RWPE2 (cell line): ENCODE measurements around the gene ANP32E.
A peak's percentile ranks its signal among the peaks of the same experiment; 100 is the strongest.
"Not testable (repeated sequence)": the region's sequence is repeated elsewhere in the genome, so short reads cannot be mapped to it uniquely, and the experiment has no call there.

ENCODE experiments used
- ATAC-seq: fragments of 200-7000 bp; cut with Tn5 transposase; 3 replicates; pipeline ENCODE4 v1.9.1; 2021; ENCODE audit warnings: low read depth
- DNase-seq: peaks from one replicate; pipeline ENCODE4 v3.0.0-alpha.2; 2020; ENCODE audit warnings: low spot score
- H3K27ac ChIP-seq: fragments of 450-650 bp; 2 replicates; pipeline ENCODE4 v1.5.1; 2017; ENCODE audit warnings: mild to moderate bottlenecking; ENCODE audit not compliant: poor library complexity, severe bottlenecking
- H3K27me3 ChIP-seq: fragments of 250-450 bp; sonication (Bioruptor Pico); 2 replicates; pipeline ENCODE4 v1.5.1; 2021; ENCODE audit warnings: mild to moderate bottlenecking, moderate library complexity; ENCODE audit not compliant: insufficient read depth, poor library complexity, severe bottlenecking
- H3K36me3 ChIP-seq: fragments of 250-450 bp; sonication (Bioruptor Pico); 2 replicates; pipeline ENCODE4 v1.5.1; 2020; ENCODE audit warnings: low read depth, mild to moderate bottlenecking, moderate library complexity
- H3K4me1 ChIP-seq: fragments of 250-450 bp; sonication (Bioruptor Pico); 2 replicates; pipeline ENCODE4 v1.5.1; 2021; ENCODE audit warnings: mild to moderate bottlenecking, moderate library complexity; ENCODE audit not compliant: insufficient read depth, poor library complexity, severe bottlenecking
- H3K4me3 ChIP-seq: fragments of 250-450 bp; sonication (Bioruptor Pico); 2 replicates; pipeline ENCODE4 v1.5.1; 2021; ENCODE audit warnings: mild to moderate bottlenecking, moderate library complexity; ENCODE audit not compliant: severe bottlenecking
- H3K9me3 ChIP-seq: fragments of 250-450 bp; sonication (Bioruptor Pico); 2 replicates; pipeline ENCODE4 v1.5.1; 2021; ENCODE audit warnings: mild to moderate bottlenecking, moderate library complexity; ENCODE audit not compliant: severe bottlenecking
- TF ChIP-seq, protein P1 (sequence below): fragments of 450-650 bp; IDR thresholded peaks from one replicate; pipeline ENCODE4 v1.5.1; 2017; ENCODE audit warnings: mild to moderate bottlenecking, moderate library complexity; ENCODE audit not compliant: poor library complexity, severe bottlenecking

Gene ANP32E

DNA sequence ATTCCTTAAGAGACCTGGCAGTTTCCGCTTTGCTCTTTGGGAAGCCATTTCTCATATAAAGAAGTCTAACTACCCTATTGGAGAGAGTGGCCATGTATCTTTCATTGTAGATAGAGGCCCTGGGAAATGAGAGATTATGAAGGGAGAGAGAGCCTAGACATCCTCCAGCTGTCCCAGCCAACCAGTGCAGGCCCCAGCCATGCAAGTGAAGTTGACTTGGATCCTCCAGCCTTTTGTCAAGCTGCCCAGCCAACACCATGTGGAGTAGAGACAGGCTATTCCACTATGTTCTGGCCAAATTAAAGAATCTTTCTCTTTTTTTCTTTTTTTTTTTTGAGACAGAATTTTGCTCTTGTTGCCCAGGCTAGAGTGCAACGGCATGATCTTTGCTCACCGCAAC is 7.1 kb upstream of the ANP32E start:
- DNase-seq (no peak), ATAC-seq (no peak)
- no peak overlapping the region for H3K27ac ChIP-seq
- no peaks in the 10 kb centered on the region for H3K4me1 ChIP-seq
- no peaks in the 10 kb centered on the region for H3K27me3 ChIP-seq
- H3K36me3 ChIP-seq = no peaks in the 10 kb centered on the region
- no peak overlapping the region for H3K4me3 ChIP-seq
- TF ChIP-seq, protein P1, sequence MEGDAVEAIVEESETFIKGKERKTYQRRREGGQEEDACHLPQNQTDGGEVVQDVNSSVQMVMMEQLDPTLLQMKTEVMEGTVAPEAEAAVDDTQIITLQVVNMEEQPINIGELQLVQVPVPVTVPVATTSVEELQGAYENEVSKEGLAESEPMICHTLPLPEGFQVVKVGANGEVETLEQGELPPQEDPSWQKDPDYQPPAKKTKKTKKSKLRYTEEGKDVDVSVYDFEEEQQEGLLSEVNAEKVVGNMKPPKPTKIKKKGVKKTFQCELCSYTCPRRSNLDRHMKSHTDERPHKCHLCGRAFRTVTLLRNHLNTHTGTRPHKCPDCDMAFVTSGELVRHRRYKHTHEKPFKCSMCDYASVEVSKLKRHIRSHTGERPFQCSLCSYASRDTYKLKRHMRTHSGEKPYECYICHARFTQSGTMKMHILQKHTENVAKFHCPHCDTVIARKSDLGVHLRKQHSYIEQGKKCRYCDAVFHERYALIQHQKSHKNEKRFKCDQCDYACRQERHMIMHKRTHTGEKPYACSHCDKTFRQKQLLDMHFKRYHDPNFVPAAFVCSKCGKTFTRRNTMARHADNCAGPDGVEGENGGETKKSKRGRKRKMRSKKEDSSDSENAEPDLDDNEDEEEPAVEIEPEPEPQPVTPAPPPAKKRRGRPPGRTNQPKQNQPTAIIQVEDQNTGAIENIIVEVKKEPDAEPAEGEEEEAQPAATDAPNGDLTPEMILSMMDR = no peak
- no peaks in the 10 kb centered on the region for H3K9me3 ChIP-seq

DNA sequence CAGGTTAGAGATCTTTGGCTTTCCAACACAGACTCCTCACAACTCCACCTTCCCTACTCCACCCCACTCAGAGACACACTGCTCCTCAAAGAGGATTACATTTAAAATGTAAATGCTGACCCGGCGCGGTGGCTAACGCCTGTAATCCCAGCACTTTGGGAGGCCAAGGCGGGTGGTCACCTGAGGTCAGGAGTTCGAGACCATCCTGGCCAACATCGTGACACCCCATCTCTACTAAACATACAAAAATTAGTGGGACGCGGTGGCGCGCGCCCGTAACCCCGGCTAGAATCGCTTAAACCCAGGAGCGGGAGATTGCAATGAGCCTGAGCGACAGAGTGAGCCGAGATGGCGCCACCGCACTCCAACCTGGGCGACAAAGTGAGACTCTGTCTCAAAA is 1.8 kb upstream of the ANP32E start:
- H3K4me3 ChIP-seq = no peak overlapping the region
- TF ChIP-seq, protein P1 = no peak
- no peaks in the 10 kb centered on the region for H3K9me3 ChIP-seq
- peaks cover 6% of the 10 kb centered on the region for H3K4me1 ChIP-seq
- H3K36me3 ChIP-seq = no peaks in the 10 kb centered on the region
- H3K27me3 ChIP-seq = no peaks in the 10 kb centered on the region
- DNase-seq (no peak), ATAC-seq (no peak)
- H3K27ac ChIP-seq = no peak overlapping the region

DNA sequence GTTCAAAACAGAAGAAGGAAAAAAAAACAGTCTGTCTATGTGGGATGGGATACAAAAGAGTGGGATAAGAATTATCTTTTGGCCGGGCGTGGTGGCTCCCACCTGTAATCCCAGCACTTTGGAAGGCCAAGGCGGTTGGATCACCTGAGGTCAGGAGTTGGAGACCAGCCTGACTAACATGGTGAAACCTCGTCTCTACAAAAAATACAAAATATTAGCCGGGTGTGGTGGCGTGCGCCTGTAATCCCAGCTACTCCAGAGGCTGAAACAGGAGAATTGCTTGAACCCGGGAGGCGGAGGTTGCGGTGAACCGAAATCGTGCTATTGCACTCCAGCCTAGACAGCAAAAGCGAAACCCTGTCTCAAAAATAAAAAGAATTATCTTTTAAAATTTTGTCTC is 1.3 kb upstream of the ANP32E start:
- H3K4me1 ChIP-seq, H3K36me3 ChIP-seq, H3K9me3 ChIP-seq, ATAC-seq, DNase-seq, H3K27me3 ChIP-seq, H3K4me3 ChIP-seq: not testable (repeated sequence)
- H3K27ac ChIP-seq = peak overlapping the region; percentile 79

DNA sequence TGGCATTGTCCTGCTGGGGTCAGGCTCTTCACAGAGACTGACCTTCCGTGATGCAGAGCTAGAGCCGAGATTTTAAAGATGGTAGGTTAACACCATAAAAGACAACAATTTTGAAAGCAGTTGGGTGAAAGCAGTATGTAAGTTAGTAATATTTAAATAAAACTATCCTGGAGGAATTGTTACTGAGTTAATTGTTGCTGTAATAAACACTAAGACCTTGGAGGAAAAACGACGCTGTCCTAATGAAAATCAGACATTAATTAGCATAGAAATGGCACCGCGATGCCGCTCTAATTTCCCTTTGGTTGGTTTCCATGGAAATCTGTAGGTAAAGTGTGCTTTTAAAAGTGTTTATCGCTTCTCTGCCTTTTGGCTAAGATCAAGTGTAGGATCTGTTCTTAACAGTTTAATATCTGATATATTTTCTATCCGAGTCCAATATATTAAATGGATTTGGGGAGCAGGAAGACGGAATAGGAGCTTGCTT is 745 bp upstream of the ANP32E start:
- Histone ChIP-seq H3K4me3 (peak overlapping the region; percentile 67), H3K36me3 (peaks cover 2% of the 10 kb centered on the region)
- TF ChIP-seq, protein P1 = peak; percentile 43

DNA sequence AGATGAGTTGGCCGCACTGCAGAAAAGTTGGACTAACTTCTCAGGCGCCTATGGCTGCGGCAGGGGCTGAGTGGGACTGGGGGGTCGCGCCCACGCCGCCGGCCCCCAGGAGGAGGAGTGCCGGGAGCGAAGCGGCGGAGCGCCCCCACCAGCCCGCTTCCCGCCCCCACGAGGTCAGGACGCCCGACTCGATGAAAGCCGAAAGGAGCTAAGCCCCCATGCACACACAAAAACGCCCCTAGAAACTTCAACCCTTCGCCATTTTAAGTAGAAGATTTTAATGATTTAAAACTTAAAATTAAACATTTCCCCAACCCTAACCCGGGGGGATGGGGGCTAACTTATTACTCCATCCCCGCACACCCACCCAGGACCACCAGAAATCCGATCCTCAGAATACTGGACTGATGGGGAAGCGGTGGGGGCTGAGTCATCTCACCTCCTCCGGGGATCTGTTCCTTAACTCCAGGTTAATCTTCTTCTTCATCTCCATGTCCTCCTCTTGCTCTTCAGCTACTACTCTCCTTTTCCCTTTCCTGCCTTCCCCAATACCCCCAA is 539 bp downstream of the ANP32E start:
- peak overlapping the region; percentile 79 for H3K27ac ChIP-seq
- peaks cover 6% of the 10 kb centered on the region for H3K4me1 ChIP-seq
- peak overlapping the region; percentile 67 for H3K4me3 ChIP-seq
- no peak for DNase-seq
- no peak for ATAC-seq
- no peaks in the 10 kb centered on the region for H3K9me3 ChIP-seq
- TF ChIP-seq, protein P1 = peak; percentile 8
- no peaks in the 10 kb centered on the region for H3K27me3 ChIP-seq
- peaks cover 13% of the 10 kb centered on the region for H3K36me3 ChIP-seq

More for the DNA sequence above, 745 bp upstream of the ANP32E start:
- H3K9me3 ChIP-seq = no peaks in the 10 kb centered on the region
- H3K27ac ChIP-seq = peak overlapping the region; percentile 79
- peaks cover 6% of the 10 kb centered on the region for H3K4me1 ChIP-seq
- H3K27me3 ChIP-seq = no peaks in the 10 kb centered on the region
- ATAC-seq (no peak), DNase-seq (no peak)
